HG03575 (cell line): Measurements from ENCODE around the gene GATAD1.
"Not testable (repeated sequence)": the region's sequence is repeated elsewhere in the genome, so short reads cannot be mapped to it uniquely, and the experiment has no call there.

ENCODE experiments used
- ATAC-seq: cut with Tn5 transposase; IDR thresholded peaks from one replicate; pipeline ENCODE4 v1.9.1; 2021; ENCODE audit not compliant: unreplicated experiment, insufficient number of reproducible peaks, low FRiP score; ENCODE audit errors: extremely low read depth

The GATAD1 gene

GRCh38 chr7:92447345-92448204 lies at the start of gene GATAD1:
Gene GATAD1, plus strand, starts transcription at chr7:92447482. Its CDS starts 248 bp downstream, at chr7:92447730.
- peak; percentile 64 for ATAC-seq

- no peak for ATAC-seq
These were observed 49.7 kb upstream of the GATAD1 start for GRCh38 chr7:92397542-92397941.

- no peak for ATAC-seq
These were observed 47.3 kb upstream of the GATAD1 start for GRCh38 chr7:92400013-92400412.

- no peak for ATAC-seq
These were observed 44.1 kb upstream of the GATAD1 start for GRCh38 chr7:92402920-92403759.

- no peak for ATAC-seq
These were observed 43.6 kb upstream of the GATAD1 start for GRCh38 chr7:92403760-92404074.

- ATAC-seq, result no peak
These were observed 43.1 kb upstream of the GATAD1 start for GRCh38 chr7:92404170-92404614.

GRCh38 chr7:92409357-92409756 lies 37.9 kb upstream of the GATAD1 start:
- no peak for ATAC-seq

GRCh38 chr7:92410162-92410561 lies 37.1 kb upstream of the GATAD1 start:
- ATAC-seq, result not testable (repeated sequence)

GRCh38 chr7:92412745-92413144 lies 34.5 kb upstream of the GATAD1 start:
- ATAC-seq, result no peak

GRCh38 chr7:92413550-92413949 lies 33.7 kb upstream of the GATAD1 start:
- ATAC-seq, result no peak

GRCh38 chr7:92415225-92415624 lies 32.1 kb upstream of the GATAD1 start:
- ATAC-seq, result no peak

GRCh38 chr7:92417913-92418312 lies 29.4 kb upstream of the GATAD1 start:
- ATAC-seq, result no peak

- no peak for ATAC-seq
These were observed 25.4 kb upstream of the GATAD1 start for GRCh38 chr7:92421676-92422435.

- no peak for ATAC-seq
These were observed 24.4 kb upstream of the GATAD1 start for GRCh38 chr7:92422926-92423325.

- no peak for ATAC-seq
These were observed 23.6 kb upstream of the GATAD1 start for GRCh38 chr7:92423710-92424131.

- no peak for ATAC-seq
These were observed 21.9 kb upstream of the GATAD1 start for GRCh38 chr7:92425311-92425947.

GRCh38 chr7:92427193-92427592 lies 20.1 kb upstream of the GATAD1 start:
- ATAC-seq, result no peak

- ATAC-seq, result no peak
These were observed 14.9 kb upstream of the GATAD1 start for GRCh38 chr7:92432299-92432946.
